ENCODE data around the gene CAVIN2. TPM values are rescaled to one million over a fixed set of nuclear protein-coding genes. Genes with fewer than 3 reads are reported as not detected.
"Not testable (repeated sequence)": the region's sequence is repeated elsewhere in the genome, so short reads cannot be mapped to it uniquely, and the experiment has no call there.

Gene CAVIN2
- total RNA-seq, 2 experiments from 2014 or later = not detected

- H3K4me3 Mint-ChIP-seq = no peak overlapping the region
- ATAC-seq (no peak), DNase-seq (no peak)
- no peaks in the 10 kb centered on the region for H3K9me3 Mint-ChIP-seq (ENCODE audit: low read depth)
- CTCF ChIA-PET = no interaction called here
- peaks cover 26% of the 10 kb centered on the region for H3K27me3 Mint-ChIP-seq
- H3K4me1 Mint-ChIP-seq = no peaks in the 10 kb centered on the region
- no peak overlapping the region for H3K27ac Mint-ChIP-seq
- no peaks in the 10 kb centered on the region for H3K36me3 Mint-ChIP-seq
Measured at GRCh38 chr2:191795715-191796114, 51.2 kb downstream of the CAVIN2 start.

- Mint-ChIP-seq H3K9me3 (ENCODE audit: low read depth) (no peaks in the 10 kb centered on the region), H3K36me3 (no peaks in the 10 kb centered on the region), H3K4me1 (peaks cover 3% of the 10 kb centered on the region), H3K27me3 (peaks cover 48% of the 10 kb centered on the region), H3K4me3 (no peak overlapping the region), H3K27ac (no peak overlapping the region)
- CTCF ChIA-PET = interaction anchor here (1.5 kb wide), 1 partner anchor 237 kb away, joined by 3 read pairs; no protein-coding TSS in a partner anchor
- no peak for DNase-seq
- ATAC-seq = no peak
Measured at GRCh38 chr2:191791953-191792560, 54.8 kb downstream of the CAVIN2 start.

GRCh38 chr2:191790737-191791136 lies 56.2 kb downstream of the CAVIN2 start:
- no peaks in the 10 kb centered on the region for H3K36me3 Mint-ChIP-seq
- H3K9me3 Mint-ChIP-seq (ENCODE audit: low read depth) = no peaks in the 10 kb centered on the region
- H3K4me1 Mint-ChIP-seq = peaks cover 8% of the 10 kb centered on the region
- H3K27ac Mint-ChIP-seq = no peak overlapping the region
- no peak overlapping the region for H3K4me3 Mint-ChIP-seq
- CTCF ChIA-PET = no interaction called here
- no peak for DNase-seq
- peaks cover 49% of the 10 kb centered on the region for H3K27me3 Mint-ChIP-seq
- no peak for ATAC-seq

GRCh38 chr2:191789796-191790195 lies 57.1 kb downstream of the CAVIN2 start:
- DNase-seq (no peak), ATAC-seq (no peak)
- Mint-ChIP-seq H3K27ac (no peak overlapping the region), H3K27me3 (peaks cover 51% of the 10 kb centered on the region), H3K4me3 (no peak overlapping the region), H3K4me1 (peaks cover 8% of the 10 kb centered on the region), H3K9me3 (ENCODE audit: low read depth) (no peaks in the 10 kb centered on the region), H3K36me3 (no peaks in the 10 kb centered on the region)
- CTCF ChIA-PET = no interaction called here

- DNase-seq (no peak), ATAC-seq (no peak)
- Mint-ChIP-seq H3K36me3 (no peaks in the 10 kb centered on the region), H3K9me3 (ENCODE audit: low read depth) (no peaks in the 10 kb centered on the region), H3K4me1 (peaks cover 8% of the 10 kb centered on the region), H3K27ac (no peak overlapping the region), H3K4me3 (no peak overlapping the region), H3K27me3 (peaks cover 52% of the 10 kb centered on the region)
- CTCF ChIA-PET = no interaction called here
Measured at GRCh38 chr2:191786694-191787093, 60.2 kb downstream of the CAVIN2 start.

GRCh38 chr2:191785651-191786050 lies 61.2 kb downstream of the CAVIN2 start:
- H3K4me1 Mint-ChIP-seq; CTCF ChIA-PET; H3K4me3 Mint-ChIP-seq; DNase-seq; H3K36me3 Mint-ChIP-seq; ATAC-seq; H3K9me3 Mint-ChIP-seq (ENCODE audit: low read depth); H3K27ac Mint-ChIP-seq: not testable (repeated sequence)
- H3K27me3 Mint-ChIP-seq = peaks cover 45% of the 10 kb centered on the region

Other genes starting within 250 kb of the CAVIN2 start
- 10 to 100 TPM; 49.2 to 52.3 TPM for gene NABP1, start 169.0 kb downstream of the CAVIN2 start, total RNA-seq

All from activated CD8-positive, alpha-beta memory T cell treated with anti-CD3 and anti-CD28 coated beads, Interleukin-2, amount 10 ng/mL, durations not matched to agents 7 days and 5 days (primary cell).